Measurements from ENCODE around the gene TMTC2.

The TMTC2 gene

GRCh38 chr12:83084516-83085234, 398.0 kb downstream of the TMTC2 start:
- no peak for DNase-seq (ENCODE audit: extremely low read depth, insufficient read length)
- Histone ChIP-seq H3K4me3 (replicated peaks; ENCODE audit: low read depth, low read length) (no peak overlapping the region), H3K36me3 (ENCODE audit: control insufficient read depth, insufficient read depth, low read length) (no peaks in the 10 kb centered on the region), H3K27me3 (replicated peaks; ENCODE audit: control insufficient read depth, insufficient read depth, low read length) (no peaks in the 10 kb centered on the region)
- TF ChIP-seq CTCF (IDR thresholded peaks at IDR 0.05; ENCODE audit: insufficient read depth, low read length, poor library complexity, severe bottlenecking) = no peak

GRCh38 chr12:83086023-83086422, 399.3 kb downstream of the TMTC2 start:
- Histone ChIP-seq H3K4me3 (replicated peaks; ENCODE audit: low read depth, low read length) (no peak overlapping the region), H3K36me3 (ENCODE audit: control insufficient read depth, insufficient read depth, low read length) (no peaks in the 10 kb centered on the region), H3K27me3 (replicated peaks; ENCODE audit: control insufficient read depth, insufficient read depth, low read length) (no peaks in the 10 kb centered on the region)
- TF ChIP-seq CTCF (IDR thresholded peaks at IDR 0.05; ENCODE audit: insufficient read depth, low read length, poor library complexity, severe bottlenecking) = no peak
- no peak for DNase-seq (ENCODE audit: extremely low read depth, insufficient read length)

GRCh38 chr12:83089575-83089974, 402.9 kb downstream of the TMTC2 start:
- no peaks in the 10 kb centered on the region for H3K27me3 ChIP-seq (replicated peaks; ENCODE audit: control insufficient read depth, insufficient read depth, low read length)
- TF ChIP-seq CTCF (IDR thresholded peaks at IDR 0.05; ENCODE audit: insufficient read depth, low read length, poor library complexity, severe bottlenecking) = no peak
- no peak for DNase-seq (ENCODE audit: extremely low read depth, insufficient read length)
- no peaks in the 10 kb centered on the region for H3K36me3 ChIP-seq (ENCODE audit: control insufficient read depth, insufficient read depth, low read length)
- H3K4me3 ChIP-seq (replicated peaks; ENCODE audit: low read depth, low read length) = no peak overlapping the region

GRCh38 chr12:83092129-83092528, 405.4 kb downstream of the TMTC2 start:
- TF ChIP-seq CTCF (IDR thresholded peaks at IDR 0.05; ENCODE audit: insufficient read depth, low read length, poor library complexity, severe bottlenecking) = no peak
- no peaks in the 10 kb centered on the region for H3K27me3 ChIP-seq (replicated peaks; ENCODE audit: control insufficient read depth, insufficient read depth, low read length)
- no peaks in the 10 kb centered on the region for H3K36me3 ChIP-seq (ENCODE audit: control insufficient read depth, insufficient read depth, low read length)
- no peak overlapping the region for H3K4me3 ChIP-seq (replicated peaks; ENCODE audit: low read depth, low read length)
- DNase-seq (ENCODE audit: extremely low read depth, insufficient read length) = no peak

GRCh38 chr12:83092606-83093005, 405.9 kb downstream of the TMTC2 start:
- no peaks in the 10 kb centered on the region for H3K36me3 ChIP-seq (ENCODE audit: control insufficient read depth, insufficient read depth, low read length)
- DNase-seq (ENCODE audit: extremely low read depth, insufficient read length) = no peak
- no peak for TF ChIP-seq CTCF (IDR thresholded peaks at IDR 0.05; ENCODE audit: insufficient read depth, low read length, poor library complexity, severe bottlenecking)
- no peak overlapping the region for H3K4me3 ChIP-seq (replicated peaks; ENCODE audit: low read depth, low read length)
- no peaks in the 10 kb centered on the region for H3K27me3 ChIP-seq (replicated peaks; ENCODE audit: control insufficient read depth, insufficient read depth, low read length)

GRCh38 chr12:83093426-83093825, 406.7 kb downstream of the TMTC2 start:
- TF ChIP-seq CTCF (IDR thresholded peaks at IDR 0.05; ENCODE audit: insufficient read depth, low read length, poor library complexity, severe bottlenecking) = no peak
- no peaks in the 10 kb centered on the region for H3K36me3 ChIP-seq (ENCODE audit: control insufficient read depth, insufficient read depth, low read length)
- no peaks in the 10 kb centered on the region for H3K27me3 ChIP-seq (replicated peaks; ENCODE audit: control insufficient read depth, insufficient read depth, low read length)
- no peak overlapping the region for H3K4me3 ChIP-seq (replicated peaks; ENCODE audit: low read depth, low read length)
- DNase-seq (ENCODE audit: extremely low read depth, insufficient read length) = no peak

Measured in GM06990 (cell line).